Measurements from ENCODE around the gene SDC1.

SDC1 gene

GRCh38 chr2:20187331-20187730 lies 37.6 kb downstream of the SDC1 start:
- no peak for DNase-seq (ENCODE audit: extremely low read depth, low read depth)
- no peak for TF ChIP-seq CTCF (IDR thresholded peaks at IDR 0.05; ENCODE audit: low read depth, low read length, missing control alignments)

DNA sequence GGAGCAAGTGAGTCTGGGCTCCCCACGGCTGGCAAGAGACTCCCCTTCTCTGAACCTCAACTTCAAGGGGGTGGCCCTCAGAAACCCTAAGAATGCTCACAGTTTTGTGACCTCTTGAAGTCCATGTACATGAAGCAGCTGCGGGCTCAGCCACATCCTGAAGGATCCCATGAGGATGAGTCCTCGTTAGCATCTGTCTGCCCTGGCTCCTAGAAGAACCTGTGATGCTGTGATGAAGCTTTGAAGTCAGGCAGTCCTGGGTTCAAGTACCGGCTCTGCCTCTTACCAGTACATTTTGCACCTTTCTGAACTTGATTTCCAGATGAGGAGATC lies 38.1 kb downstream of the SDC1 start:
- H3K4me3 ChIP-seq (replicated peaks; ENCODE audit: low read depth, low read length) = no peak overlapping the region
- no peak for DNase-seq (ENCODE audit: extremely low read depth, low read depth)
- TF ChIP-seq CTCF (IDR thresholded peaks at IDR 0.05; ENCODE audit: low read depth, low read length, missing control alignments) = no peak

More at GRCh38 chr2:20187331-20187730, 37.6 kb downstream of the SDC1 start:
- H3K4me3 ChIP-seq (replicated peaks; ENCODE audit: low read depth, low read length) = no peak overlapping the region

GRCh38 chr2:20186078-20186854 lies 38.7 kb downstream of the SDC1 start:
- no peak for DNase-seq (ENCODE audit: extremely low read depth, low read depth)
- no peak overlapping the region for H3K4me3 ChIP-seq (replicated peaks; ENCODE audit: low read depth, low read length)
- no peak for TF ChIP-seq CTCF (IDR thresholded peaks at IDR 0.05; ENCODE audit: low read depth, low read length, missing control alignments)

DNA sequence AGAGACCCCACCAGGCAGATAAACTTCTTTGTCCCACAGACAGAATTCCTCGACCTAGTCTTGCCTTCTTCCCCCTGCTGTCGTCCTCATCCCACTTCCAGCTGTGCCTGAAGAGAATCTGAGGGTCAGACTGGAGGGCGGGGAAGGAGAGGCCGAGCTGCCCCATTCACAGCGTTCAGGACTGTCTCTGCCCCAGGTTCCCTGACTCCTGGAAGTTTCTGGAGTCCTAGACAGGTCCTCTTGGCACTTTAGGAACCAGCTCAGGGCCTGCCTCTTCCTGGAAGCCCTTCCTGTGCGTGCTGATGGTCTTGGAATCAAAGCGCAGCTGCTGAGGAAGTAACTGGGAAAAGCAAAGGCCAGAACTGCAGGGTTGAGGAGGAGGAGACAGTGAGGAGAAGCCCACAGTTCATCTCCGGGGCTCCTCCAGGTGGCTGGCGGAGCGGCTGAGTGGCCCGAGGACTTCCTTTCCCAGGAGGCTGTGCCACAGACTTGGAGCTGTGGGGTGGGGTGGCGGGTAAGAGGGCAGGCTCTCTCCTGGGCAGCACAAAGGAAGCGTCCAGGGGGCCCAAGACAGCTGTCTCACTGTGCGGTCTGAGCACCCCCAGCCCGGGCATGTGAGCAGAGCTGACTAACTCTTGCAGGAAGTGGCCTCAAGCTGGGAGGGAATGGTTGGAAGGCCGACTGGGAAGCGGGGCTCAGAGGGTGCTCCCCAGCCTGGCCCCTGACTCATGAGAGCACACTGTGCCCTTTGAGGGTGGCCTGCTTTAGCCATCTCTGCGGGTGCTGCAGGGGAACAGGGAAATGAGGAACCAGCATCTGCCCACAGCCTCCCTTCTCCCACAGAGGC lies 39.5 kb downstream of the SDC1 start:
- DNase-seq (ENCODE audit: extremely low read depth, low read depth) = no peak
- TF ChIP-seq CTCF (IDR thresholded peaks at IDR 0.05; ENCODE audit: low read depth, low read length, missing control alignments) = no peak
- no peak overlapping the region for H3K4me3 ChIP-seq (replicated peaks; ENCODE audit: low read depth, low read length)

DNA sequence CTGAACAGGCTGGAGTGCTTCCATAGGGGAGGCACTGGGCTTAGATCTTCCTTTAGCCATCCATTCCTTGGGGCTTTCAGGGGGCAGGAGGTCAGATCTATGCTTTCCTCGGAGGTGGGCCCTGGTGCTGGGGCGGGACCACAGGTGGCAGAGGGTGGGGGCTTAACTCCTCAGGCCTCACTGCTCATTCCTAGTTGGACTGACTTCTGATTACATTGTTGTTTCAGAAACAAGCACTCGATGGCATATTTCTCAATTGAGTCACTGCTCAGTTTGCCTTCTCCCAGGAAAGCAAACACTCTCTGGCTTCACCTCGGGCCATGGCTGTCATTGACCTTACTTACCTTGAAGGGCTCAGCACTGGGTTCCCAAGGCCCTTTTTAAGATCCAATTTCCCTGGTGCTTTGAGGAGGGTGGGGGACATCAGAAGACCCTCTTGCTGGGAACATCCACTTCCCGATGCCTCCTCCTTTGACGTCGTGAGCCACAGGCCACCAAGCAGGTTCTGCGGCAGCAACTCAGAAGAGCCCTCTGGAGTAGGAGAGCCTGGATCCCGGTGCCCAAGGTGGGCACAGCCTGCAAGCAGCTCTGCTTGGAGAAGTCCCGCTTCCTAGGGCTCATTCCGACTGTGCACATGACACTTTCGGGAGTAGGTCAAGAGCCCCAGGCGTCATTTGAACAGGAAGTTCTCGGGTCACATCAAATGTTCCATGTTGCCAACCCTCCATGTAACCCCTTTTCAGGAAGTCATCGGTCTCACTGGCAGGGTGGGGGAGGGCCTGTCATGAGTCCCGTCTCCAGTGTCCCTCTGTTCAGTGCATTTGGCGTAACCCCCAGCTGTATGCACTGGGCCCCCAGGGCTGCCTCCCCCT lies 40.6 kb downstream of the SDC1 start:
- no peak overlapping the region for H3K4me3 ChIP-seq (replicated peaks; ENCODE audit: low read depth, low read length)
- DNase-seq (ENCODE audit: extremely low read depth, low read depth) = no peak
- no peak for TF ChIP-seq CTCF (IDR thresholded peaks at IDR 0.05; ENCODE audit: low read depth, low read length, missing control alignments)

GRCh38 chr2:20183373-20183772 lies 41.6 kb downstream of the SDC1 start:
- no peak for TF ChIP-seq CTCF (IDR thresholded peaks at IDR 0.05; ENCODE audit: low read depth, low read length, missing control alignments)
- DNase-seq (ENCODE audit: extremely low read depth, low read depth) = no peak
- H3K4me3 ChIP-seq (replicated peaks; ENCODE audit: low read depth, low read length) = no peak overlapping the region
